GM19324 (cell line): Measurements from ENCODE around the gene NPDC1.

Experiments
- ATAC-seq: cut with Tn5 transposase; IDR thresholded peaks from one replicate; pipeline ENCODE4 v1.9.1; 2021; ENCODE audit warnings: mild to moderate bottlenecking, moderate library complexity; ENCODE audit not compliant: unreplicated experiment, low FRiP score

The NPDC1 gene

DNA sequence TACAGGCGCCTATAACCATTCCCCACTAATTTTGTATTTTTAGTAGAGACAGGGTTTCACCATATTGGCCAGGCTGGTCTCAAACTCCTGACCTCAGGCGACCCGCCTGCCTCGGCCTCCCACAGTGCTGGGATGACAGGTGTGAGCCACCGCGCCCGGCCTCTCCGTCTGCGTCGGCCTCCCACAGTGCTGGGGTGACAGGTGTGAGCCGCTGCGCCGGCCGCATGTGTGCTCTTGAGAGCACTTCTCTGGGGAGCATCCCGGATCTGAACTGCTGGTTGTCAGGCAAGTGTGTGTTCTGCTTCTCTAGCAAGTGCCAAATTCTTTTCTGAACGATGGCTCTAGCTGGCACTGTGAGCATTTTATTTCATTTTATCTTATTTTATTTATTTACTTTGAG, 11.6 kb upstream of the NPDC1 start:
- no peak for ATAC-seq

DNA sequence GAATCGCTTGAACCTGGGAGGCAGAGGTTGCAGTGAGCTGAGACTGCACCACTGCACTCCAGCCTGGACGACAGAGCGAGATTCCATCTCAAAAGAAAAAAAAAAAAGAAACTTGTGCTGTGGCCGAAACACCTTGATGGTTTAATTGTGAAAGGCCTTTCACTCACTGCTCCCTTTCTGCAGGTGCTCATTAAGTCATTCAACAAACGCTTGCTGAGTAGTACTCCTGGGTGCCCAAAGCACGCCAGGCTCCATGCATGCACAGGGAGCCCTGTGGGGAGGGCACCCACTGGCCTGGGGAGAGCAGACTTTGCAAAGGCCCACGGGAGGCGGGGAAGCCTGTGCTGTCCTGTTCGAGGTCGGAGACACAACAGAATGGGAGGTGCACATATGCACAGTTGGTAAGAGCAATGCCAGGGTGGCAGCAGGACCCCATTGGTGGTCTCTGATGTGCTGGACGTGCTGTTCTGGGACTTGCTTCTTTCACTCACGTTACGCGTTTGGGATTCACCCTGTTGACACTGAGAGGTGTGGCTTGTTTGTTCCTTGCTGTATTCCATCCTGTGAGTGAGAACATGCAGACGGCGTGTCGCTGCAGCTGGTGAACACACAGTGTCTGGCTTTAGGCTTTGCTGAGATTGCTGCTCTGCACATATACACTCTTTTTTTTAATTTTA, 10.9 kb upstream of the NPDC1 start:
- ATAC-seq = no peak

DNA sequence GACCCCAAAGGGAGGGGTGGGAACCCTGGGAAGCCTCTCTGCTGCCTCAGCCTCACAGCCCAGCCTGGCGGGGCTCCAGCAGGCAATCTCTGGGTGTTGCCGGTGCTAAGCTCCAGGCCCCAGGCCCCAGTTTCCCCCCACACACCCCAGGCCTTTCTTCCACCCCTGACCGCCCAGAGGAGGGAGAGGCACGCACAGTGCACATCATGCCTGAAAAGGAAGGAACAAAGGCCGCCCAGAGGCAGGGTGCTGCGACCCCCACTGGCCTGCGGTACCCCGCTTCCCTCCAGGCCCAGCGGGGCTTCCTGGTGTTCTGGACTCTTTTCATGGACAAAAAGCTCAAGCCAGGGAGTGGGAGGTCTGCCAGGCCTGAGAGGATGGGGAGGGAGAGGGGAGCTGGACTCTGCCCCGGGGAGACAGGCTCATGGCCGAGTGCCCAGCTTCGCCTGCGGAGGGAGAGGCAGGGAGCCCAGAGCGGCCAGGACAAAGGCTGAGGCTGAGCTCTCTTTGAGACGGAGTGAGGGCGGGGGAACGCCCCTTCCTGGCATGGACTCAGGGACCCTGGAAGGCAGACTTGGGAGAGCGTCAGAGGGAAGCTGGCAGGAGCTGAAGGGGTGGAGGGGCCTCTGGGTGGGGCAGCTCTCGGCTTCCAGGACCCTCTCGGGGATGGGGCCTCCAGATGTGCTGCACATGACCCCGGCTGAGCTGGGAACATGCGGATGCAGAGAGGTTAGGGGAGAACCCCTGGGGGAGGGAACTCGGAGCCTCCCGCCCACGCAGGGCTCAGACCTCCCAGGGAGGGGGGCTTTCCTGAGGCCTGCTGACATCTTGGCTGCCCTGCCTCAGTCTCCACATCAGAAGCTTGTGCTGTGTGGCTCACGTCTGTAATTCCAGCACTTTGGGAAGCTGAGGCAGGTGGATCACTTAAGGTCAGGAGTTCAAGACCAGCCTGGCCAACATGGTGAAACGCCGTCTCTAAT, 9.7 kb upstream of the NPDC1 start:
- no peak for ATAC-seq

DNA sequence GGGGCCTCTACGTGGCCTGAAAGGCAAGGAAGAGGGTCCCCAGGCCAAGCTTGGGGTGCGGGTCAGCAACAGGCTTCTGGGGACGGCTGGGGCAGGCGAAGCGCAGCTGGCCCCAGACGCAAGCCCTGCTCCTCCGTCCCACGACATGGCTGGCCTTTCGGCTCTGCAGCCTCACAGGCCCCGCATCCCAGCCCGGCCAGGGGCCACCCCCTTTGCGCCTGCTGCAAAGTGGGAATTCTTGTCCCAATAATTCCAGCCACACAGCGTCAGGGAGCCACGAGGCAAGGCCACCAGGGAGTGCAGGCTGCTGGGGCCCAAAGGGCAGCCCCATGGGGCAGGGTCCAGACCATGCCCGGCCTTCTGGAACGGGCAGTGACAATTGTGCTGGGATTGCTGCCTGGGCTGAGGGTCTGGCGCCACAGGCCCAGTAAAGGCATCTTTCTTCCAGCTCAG, 9.0 kb upstream of the NPDC1 start:
- no peak for ATAC-seq

DNA sequence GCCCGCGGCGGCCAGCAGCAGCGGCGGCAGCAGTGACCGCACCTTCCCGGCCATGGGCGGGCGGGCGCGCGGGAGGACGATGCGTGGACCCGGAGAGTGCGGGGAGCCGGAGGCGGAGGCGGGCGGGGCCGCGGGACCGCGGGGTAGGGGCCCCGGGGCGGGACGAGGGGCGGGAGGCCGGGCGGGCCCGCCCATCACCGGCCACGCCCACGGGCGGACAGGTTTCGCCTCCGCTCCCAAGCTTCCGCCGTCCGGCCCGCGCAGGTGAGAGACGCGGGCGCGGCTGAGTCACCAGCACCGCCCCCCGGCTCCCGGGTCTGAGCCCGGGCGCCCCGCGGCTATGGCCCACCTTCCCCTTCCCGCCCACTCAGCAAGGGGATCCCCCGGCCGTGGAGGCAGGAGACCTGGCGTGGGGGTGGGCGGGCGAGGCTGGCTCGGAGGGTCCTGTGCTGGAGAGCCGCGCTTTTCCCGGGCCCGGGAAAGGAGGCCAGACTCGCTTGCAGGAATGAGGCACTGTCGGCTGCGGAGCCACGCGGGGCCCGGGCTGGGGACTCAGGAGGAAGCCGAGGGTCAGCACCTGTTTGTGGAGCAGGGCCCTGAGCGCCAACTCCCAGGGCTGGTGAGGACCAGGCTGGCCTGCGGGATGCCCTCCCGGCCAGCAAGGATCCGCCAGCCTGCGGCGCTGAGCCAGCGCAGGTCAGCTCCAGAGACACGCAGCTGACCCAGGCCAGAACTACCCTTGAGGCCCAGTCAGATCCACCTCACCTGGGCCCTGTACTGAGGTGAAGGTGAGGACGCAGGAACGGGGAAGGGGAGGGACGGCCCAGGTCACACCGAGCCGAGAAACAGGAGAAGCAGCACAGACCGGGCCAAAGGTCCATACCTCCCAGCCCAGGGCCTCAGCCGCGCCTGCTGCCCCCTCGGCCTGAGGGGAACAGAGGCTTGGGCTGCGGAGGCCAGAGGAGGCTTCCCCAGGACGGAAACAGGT, 8.3 kb upstream of the NPDC1 start, which contains the start of gene ENTPD2:
Gene ENTPD2, minus strand, starts transcription at position 118 of the 988 bp plus-strand sequence. Its CDS starts 64 bp downstream, at position 54.
- no peak for ATAC-seq

DNA sequence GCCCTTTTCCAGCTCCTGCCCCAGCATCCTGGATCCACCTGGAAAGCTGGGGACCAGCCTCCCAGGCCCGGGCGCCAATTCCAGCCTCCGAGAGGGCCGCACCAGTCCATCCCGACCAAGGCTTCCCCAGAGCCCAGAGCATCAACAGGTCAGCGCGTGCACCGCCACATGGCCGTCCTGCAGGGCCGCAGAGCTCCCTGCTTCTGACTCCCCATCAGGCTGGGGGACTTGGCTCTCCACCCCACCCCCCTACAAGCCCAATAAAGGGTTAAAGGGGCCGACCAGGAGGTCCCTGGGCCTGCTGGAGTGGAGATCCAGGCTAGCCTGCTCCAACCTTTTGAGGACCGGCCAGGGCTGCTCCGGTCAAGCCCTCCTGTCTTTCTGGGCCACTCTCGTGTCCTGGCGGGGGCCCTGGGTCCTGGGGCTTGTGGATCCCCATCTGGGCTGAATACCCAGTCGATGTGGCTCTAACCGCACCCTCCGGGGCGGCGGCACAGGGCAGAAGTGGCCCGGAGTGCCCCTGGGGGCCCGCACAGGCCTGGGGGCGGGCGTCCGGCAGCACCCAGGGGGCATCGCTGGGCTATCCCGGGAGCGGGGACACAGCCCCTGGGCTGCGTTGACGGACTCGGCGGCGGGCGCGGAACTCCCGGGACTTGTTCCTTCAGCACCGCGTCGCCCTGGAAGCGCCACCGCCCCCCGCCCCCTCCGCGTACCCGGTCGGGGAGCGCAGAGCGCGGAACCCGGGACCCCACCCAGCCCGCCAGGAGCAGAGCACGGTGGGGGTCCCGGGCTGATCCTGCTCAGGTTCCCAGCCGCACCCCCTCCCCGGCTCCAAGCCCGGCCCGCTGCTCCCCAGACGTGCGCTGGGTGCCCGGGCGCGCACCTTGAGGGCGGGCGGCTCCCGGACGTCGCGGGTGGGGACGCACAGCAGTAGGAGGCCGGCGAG, 7.3 kb upstream of the NPDC1 start:
- no peak for ATAC-seq

DNA sequence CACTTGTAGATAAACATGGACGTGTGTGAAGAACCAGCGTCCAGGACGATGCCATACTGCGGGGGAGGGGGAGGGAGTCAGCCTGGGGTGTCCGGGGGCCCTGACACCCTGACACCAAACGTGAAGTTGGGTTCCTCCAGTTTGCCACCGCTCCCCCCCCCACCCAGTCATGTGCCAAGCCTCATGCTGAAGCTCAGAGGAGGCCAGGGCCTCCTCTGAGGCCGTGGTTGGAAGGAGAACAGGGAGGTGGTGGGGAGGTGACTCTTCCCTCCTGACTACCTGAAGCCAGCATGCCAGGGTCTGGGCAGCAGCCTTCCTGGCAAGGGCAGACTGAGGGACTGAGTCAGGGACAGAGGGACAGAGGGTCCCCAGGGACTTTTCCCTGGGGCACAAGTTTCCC, 6.3 kb upstream of the NPDC1 start:
- ATAC-seq = no peak

DNA sequence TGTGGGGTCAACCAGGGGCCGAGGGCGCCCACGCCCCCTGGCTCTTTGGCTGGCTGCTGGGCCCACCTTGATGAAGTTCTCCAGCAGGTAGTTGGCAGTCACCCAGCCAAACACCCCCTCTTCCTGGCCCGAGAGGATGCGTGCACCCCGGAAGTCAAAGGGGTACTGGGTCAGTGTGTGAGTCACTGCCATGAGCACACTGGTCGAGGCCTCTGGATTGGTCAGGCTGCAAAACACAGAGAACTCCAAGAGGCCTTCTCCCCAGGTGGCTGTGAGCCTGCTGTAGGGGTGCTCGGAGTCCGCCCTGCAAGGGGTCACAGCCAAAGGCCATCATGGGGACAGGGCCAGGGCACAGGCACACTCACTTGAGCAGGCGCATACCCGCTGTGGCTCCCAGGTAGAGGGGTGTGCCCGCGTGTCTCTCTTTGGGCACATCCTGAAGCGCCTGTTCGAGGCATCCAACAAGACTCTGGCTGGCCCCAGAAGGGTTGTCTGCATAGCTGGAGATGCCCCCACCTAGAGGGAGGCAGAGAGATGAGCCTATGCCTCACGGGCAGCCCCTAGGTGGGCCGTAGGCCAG, 5.3 kb upstream of the NPDC1 start:
- ATAC-seq = no peak

DNA sequence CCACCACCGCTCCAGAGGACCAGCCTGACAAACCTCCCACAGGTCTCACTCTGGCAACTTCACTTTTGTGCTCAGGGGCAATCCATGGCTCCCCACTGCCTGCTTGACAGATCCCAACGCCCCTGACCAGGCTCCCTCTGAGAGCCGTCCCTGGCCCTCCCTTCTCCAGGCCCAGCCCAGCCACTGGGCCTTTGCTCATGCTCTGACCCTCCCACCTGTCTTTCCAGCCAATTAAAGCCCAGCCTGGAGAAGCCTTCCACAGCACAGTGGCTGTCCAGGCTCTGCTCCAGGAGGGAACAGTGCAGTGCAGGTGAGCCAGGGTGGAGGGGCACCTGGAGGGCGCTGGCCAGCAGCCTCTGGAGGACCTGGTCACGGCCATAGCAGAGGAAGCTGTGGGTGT, 4.6 kb upstream of the NPDC1 start:
- ATAC-seq = no peak

DNA sequence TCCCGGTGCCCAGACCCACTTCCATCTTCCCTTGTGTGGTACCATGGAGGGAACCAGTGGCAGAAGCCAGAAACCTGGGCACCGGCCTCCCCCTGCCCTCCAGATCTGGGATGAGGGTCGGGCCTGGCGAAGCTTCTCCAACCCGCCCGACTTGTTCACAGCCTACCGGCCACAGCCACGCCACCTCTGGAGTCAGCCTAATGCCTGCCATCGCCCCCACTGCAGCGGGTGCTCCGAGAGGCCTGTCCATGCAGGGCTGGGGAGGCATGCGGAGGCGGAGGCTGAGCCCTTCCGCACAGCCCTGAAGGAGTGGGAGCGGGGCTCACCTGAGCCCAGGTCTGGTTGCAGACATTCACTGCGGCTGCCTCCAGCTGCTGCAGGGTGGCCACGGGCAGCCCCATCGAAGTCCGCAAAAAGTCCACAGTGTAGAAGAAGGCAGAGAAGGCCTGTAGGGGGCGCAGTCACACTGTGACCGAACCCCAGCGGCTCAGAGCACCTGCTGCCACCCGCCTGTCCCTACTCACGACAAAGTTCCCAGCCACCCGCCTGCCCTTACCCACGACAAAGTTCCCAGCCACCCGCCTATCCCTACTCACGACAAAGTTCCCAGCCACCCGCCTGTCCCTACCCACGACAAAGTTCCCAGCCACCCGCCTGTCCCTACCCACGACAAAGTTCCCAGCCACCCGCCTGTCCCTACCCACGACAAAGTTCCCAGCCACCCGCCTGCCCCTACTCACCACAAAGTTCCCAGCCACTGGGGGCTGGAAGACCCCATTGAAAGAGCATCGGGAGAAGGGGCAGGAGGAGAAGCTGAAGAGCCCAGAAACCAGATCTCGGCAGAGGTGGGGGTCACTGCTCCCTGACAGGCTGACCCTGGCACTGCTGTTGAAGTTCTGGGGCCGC, 3.8 kb upstream of the NPDC1 start:
- ATAC-seq = no peak

DNA sequence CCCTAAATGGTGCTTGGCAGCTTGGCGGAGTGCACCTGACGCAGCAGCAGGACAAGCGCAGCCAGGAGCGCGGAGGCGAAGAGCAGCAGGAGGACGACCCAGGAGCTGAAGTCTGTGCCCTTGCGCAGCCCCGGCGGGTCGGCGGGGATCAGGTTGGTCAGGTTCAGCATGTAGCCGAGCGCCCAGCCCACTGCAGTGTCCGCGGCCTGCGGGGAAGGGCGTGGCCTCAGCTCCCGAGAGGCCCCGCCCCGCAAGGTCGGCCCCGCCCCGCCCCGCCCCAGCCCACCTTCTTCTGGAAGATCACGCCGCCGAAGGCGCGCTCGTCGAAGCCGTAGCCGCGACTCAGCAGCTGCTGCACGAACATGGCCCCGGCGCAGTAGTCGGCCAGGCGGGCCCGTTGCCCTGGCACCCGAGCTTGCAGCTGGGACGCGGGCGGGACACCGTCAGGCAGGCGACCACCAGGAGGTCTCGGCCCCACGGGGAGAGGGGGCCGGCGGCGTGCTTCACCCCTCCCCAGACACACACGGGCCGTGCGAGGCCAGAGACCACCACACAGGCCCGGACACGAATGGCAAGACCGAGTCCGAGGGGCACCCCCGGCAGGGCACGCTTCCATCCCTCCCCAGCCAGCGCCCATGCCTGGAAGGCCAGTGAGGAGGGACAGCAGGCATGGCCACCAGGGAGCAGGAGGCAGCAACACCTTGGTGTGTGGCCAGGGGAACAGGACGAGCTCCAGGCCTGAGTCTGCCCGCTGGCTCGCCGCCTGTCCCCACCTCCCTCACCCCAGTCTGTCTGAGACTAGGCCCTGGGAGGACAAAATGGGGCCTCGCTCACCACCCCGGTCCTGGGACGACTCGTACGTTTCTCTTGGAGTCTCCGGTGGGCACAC, 2.9 kb upstream of the NPDC1 start:
- no peak for ATAC-seq

DNA sequence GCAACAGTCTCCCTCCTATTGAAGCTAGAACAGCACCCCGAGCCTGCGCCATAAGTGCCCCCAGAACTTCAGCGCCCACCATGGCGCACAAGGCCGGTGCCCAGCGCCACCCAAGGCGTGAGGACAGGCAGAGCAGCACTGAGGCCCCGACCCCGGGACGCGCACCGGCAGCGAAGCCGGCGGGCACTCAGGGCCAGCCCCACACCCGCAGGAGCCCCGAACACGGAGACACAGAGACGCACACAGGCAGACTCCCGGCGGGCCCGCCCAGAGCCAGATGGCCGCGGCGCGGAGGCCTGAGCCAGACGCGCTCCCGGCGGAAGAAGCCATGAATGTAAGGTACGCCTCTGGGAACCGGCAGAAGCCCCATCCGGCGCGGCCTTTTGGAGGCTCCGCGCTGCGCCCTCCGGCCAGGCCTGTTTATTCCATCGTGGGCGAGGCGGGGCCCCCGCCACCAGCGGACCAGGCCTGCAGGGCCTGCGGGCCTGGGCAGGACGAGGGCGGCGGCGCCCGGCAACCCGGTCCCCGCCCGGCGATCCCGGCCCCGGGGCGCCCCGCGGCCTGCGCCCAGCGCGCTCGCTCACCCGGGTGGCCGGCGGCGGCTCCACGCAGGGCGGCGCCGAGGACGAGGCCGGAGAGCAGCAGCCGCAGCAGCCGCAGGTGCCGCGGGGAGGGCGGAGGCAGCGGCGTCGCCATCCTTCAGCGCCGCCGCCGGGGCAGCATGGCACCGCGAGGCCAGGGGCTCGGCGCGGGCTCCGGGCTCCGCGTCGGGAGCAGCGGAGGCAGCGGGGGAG, 486 bp downstream of the NPDC1 start:
- ATAC-seq = no peak

DNA sequence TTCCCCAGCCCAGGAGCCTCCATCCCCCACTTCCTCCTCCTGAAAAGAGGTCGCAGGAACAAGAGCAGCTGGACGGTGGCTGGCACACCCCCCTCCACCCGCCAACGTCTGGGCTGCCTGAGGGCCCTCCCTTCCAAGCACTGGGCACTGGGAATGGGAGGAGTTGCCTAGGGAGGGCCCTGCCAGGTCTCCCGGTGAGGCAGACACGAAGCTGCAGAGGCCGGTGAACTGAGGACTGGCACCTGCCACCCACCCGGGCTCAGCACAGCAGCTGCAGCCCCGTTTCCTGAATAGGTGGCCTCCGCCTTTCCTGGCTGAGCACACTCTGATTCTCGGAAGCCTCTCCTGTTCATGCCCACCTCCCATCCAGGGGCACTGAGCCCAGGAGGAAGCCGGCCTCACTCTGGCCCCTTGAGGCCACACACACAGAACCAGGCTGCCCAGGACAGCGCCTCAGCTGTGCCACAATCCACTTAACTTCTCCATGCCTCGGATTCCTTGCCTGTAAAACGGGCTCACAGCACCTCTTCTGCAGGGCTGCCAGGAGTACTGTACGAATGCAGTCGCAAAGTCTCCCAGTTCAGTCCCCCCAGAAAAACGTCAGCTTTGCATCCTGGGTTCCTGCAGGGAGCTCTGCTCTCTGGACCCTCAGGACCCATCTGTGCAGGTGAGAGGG, 1.3 kb downstream of the NPDC1 start:
- no peak for ATAC-seq

DNA sequence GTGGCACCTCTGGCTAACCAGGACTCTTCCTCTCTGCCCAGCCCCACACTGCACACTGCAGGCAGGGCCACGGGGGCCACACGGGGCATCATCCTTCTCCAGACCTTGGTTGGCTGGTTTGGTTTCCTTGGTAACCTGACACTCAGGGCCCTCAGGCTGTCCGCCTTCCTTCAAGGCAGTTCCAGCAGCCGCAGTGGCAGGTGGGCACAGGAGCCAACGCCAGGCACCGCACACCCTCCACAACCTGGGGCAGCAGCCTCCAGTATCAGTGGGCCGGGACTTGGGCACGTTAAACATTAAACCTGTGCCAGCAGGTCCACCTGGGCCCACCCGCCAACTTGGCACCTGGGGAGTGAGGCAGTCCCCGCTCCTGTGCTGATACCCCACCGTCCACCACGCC, 1.9 kb downstream of the NPDC1 start:
- ATAC-seq = no peak
